Activated naive CD4-positive, alpha-beta T cell treated with anti-CD3 and anti-CD28 coated beads, Interleukin-2, amount 50 U/mL, for 72 hours (primary cell): Measurements from ENCODE around the gene TENT5C. TPM values are rescaled to one million over a fixed set of nuclear protein-coding genes. Genes with fewer than 3 reads are reported as not detected.

Experiments used
- ATAC-seq, 2 donors: fragments of 150-1000 bp; cut with Tn5 transposase; 2 replicates each; pipeline ENCODE4 v1.10.0; 2021; ENCODE audit warnings: mild to moderate bottlenecking in 2 of 2, moderate library complexity in 2 of 2
- DNase-seq, 2 donors: peaks; one replicate each; pipeline ENCODE4 v3.0.0; 2021 to 2022; ENCODE audit warnings: low spot score in 2 of 2
- H3K27ac Mint-ChIP-seq, 2 donors: one replicate each; pipeline ENCODE4 v1.8.0; 2022; ENCODE audit warnings: mild to moderate bottlenecking in 2 of 2, mixed read lengths in 2 of 2
- H3K36me3 Mint-ChIP-seq, 2 donors: one replicate each; pipeline ENCODE4 v1.8.0; 2022; ENCODE audit warnings: mixed read lengths in 2 of 2
- H3K9me3 Mint-ChIP-seq, 2 donors: one replicate each; pipeline ENCODE4 v1.8.0; 2022; ENCODE audit warnings: mixed read lengths in 2 of 2
- total RNA-seq, 2 donors: library from RNA; stranded (reverse); gene quantifications; one replicate each; pipeline ENCODE4 v1.2.3, GENCODE V29; 2022

Gene TENT5C
- total RNA-seq, 2 donors from 2014 or later, result 6.6 to 14.2 TPM

DNA sequence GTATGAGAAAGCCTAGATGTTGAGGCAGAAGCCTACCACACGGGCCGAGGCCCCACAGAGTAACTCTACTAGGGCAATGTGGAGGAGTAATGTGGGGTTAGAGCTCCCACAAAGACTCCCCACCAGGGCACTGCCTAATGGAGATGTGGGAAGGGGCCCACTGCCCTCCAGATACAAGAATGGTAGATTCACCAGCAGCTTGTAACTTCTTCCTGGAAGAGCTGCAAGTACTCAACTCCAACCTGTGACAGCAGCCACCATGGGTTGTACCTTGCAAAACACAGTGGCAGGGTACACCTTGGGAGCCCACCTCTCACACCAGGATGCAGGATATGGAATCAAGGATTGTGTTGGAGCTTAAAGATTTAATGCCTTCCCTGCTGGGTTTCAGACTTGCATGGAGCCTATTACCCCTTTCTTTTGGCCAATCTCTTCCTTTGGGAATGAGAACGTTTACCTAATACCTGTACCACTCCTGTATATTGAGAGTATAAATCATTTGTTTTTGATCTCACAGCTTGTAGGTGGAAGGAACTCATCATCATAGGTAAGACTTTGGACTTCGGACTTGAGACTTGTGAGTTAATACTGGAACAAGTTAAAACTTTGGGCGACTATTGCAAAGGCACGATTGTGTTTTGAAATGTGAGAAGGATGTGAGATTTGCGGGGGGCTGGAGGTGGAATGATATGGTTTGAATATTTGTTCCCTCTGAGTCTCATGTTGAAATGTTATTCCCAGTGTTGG, 57.5 kb downstream of the TENT5C start:
- H3K36me3 Mint-ChIP-seq, result peaks cover 12 to 17% of the 10 kb centered on the region in 2 donors
- ATAC-seq, result no peak
- H3K9me3 Mint-ChIP-seq, result peaks cover 6 to 14% of the 10 kb centered on the region in 2 donors
- H3K27ac Mint-ChIP-seq, result peak overlapping the region in 1 of 2 donors; percentile 90
- DNase-seq, result peak in 1 of 2 donors; percentile 40

DNA sequence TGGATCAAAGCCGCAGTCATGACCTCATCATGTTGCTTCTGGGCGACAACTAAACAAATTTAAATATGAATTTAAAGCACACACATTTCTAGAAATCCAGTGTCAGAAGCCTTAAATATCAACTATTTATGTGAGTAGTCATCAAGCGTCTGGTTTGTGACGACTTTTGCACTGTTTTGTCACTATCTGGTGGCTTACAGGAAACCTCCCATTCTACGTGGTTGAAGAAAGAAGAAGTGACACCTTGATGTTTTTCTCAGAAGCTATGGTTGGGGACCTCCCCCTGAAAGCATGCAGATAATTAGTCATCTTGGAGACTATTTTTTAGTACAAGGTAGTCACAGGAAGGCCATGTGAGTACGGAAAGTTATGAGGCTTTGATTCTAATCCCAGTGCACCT, 58.5 kb downstream of the TENT5C start:
- Mint-ChIP-seq H3K9me3 (peaks cover 6 to 14% of the 10 kb centered on the region in 2 donors), H3K27ac (peak overlapping the region; percentile 90 to 92), H3K36me3 (peaks cover 12 to 17% of the 10 kb centered on the region in 2 donors)
- ATAC-seq, result peak; percentile 87 to 89
- peak; percentile 56 to 58 for DNase-seq

DNA sequence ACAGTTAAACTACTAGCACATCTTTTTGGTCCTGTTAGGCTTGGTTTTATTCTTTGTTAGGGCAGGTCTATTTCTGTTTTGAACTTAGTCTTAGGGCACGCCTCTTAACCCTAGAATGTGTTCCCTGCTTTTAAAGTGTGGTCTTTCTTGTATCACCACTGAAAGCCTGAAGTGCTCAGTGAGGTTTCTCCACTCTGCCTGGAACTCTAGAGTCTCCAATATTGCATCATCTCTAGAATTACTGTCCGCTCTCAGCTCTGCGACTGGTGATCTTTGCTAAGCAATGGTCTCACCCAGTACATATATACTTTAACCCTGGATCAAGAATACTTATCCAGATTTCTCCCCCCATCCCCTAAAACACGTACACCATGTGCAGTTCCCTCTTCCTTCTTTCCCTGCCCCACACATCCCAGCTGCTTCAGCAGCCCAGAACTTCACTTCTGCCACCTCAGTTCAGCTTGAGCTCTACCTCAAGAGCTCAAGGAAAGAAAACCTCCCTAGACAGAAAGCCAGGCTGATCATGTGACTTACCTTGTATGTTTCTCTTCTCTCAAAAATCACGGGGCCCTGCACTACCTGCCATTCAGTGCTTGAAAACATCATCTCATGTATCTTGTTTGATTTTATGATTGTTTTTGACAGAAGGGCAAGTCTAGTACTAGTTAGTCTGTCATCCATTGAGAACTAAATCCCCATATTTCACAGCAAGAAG, 59.9 kb downstream of the TENT5C start:
- peaks cover 12 to 17% of the 10 kb centered on the region in 2 donors for H3K36me3 Mint-ChIP-seq
- H3K27ac Mint-ChIP-seq, result peak overlapping the region; percentile 9 to 90
- ATAC-seq (peak in 1 of 2 donors; percentile 21), DNase-seq (peak in 1 of 2 donors; percentile 37)
- H3K9me3 Mint-ChIP-seq, result peaks cover 6 to 14% of the 10 kb centered on the region in 2 donors

DNA sequence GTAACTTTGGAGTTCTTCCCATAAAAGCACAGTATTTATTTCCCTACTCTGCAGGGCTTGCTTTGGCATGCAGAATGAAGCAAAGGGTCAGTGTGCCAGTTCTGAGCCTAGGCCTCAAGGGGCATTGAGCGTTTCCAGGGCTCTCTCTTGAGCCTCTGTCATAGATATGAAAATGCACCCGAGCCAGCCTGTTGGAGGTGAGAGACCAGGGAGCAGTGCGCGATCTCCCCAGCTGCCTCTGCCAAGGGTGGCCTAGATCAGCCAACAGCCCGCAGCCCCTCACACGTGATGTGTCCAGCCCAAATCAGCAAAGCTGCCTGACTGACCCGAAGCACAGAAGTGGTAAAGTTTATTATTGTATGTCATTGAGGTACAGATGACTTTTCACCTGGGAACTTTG, 63.7 kb downstream of the TENT5C start:
- Mint-ChIP-seq H3K36me3 (no peaks in the 10 kb centered on the region), H3K9me3 (no peaks in the 10 kb centered on the region), H3K27ac (no peak overlapping the region)
- ATAC-seq, result no peak
- DNase-seq, result peak in 1 of 2 donors; percentile 41

DNA sequence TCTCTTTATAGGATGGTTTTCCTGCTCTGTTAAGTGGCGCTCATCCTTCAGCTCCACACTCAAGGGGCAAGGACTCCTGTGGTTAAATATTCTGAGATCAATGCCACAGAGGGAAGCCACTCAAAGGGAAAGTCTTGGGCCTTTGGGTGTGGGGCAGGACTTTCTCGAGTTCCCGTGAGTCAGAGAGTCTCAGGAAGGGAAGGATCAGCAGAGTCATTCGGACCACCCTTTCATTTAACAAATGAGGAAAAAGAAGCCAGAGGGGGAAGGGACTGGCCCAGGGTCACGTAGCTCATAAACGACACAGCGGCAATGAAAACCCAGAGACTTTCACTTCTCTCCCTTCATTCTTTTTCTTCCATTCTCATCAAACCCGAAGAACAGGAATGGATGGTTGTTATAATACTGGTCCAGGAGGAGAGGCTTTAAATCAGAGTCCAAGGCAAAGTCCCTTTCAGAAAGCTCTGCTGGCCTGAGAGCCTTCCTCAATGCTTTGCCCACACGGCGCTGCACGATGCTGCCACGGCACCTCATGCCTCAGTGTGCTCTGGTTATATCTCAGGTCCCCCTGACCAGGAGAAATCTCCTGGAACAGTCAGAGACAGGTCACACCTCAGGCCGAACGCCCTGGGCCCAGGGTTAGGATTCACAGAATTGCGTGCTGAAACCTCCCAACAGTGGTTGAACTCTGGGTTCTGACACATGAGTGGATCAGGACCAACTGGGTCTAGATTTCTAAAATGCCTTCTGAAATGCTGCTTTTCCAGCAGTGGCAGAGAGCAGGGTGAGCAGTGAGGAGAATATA, 65.3 kb downstream of the TENT5C start:
- no peaks in the 10 kb centered on the region for H3K36me3 Mint-ChIP-seq
- no peak overlapping the region for H3K27ac Mint-ChIP-seq
- DNase-seq, result peak in 1 of 2 donors; percentile 9
- ATAC-seq, result no peak
- no peaks in the 10 kb centered on the region for H3K9me3 Mint-ChIP-seq

DNA sequence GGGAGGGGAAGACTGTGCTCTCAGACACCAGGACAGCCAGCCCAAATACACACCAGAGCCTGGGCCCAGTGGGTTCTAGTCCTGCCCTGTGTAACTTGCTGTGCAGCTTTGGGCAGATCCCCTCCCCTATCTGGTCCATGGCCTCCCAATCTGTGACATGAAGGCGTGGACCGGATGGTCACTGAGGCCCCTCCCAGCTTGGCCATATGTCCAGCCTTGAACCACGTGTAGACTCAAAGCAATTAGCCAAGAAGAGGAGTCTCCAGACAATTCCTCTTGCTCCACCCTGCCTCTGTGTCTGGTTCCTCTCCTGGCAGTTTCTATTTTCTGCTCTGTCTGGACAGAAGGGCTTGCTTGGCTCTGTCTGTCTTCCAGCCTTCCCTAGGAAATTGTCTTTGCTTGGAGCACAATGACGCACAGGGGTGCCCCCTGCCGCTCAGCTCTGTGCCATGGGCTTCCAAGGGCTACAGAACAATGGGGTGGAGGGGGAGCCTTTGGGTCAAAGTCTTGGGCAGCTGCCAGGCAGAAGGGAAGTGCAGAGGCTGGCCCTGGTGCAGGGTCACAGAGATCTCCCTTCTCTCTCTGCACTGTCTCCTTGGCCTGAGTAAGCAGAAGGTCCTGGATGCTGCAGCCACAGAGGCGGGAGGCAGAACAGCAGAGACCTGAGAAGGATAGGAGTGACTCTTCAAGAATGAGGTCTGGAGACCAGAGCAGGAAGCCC, 66.1 kb downstream of the TENT5C start:
- DNase-seq (peak in 1 of 2 donors; percentile 42), ATAC-seq (no peak)
- no peaks in the 10 kb centered on the region for H3K36me3 Mint-ChIP-seq
- H3K27ac Mint-ChIP-seq, result no peak overlapping the region
- no peaks in the 10 kb centered on the region for H3K9me3 Mint-ChIP-seq

DNA sequence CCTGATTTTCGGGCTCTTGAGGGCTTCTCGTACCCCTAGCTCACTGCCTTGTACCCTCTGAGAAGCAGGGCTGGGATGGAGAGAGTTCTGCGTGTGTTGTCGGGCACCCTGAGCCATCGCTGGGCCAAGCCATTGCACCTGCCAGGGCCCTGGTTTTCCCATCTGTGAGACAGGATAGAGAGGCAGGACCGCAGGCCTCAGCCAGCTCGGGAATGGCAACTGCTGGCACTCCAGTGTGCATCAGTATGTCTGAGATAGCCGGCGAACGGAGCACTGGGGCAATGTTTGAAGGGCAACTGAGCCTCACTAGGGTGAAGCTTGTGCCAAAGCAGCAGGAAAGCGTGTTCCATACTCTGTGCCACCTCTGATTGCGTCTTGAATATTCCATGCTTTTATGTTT, 66.9 kb downstream of the TENT5C start:
- ATAC-seq (no peak), DNase-seq (no peak)
- Mint-ChIP-seq H3K36me3 (no peaks in the 10 kb centered on the region), H3K9me3 (no peaks in the 10 kb centered on the region), H3K27ac (no peak overlapping the region)

DNA sequence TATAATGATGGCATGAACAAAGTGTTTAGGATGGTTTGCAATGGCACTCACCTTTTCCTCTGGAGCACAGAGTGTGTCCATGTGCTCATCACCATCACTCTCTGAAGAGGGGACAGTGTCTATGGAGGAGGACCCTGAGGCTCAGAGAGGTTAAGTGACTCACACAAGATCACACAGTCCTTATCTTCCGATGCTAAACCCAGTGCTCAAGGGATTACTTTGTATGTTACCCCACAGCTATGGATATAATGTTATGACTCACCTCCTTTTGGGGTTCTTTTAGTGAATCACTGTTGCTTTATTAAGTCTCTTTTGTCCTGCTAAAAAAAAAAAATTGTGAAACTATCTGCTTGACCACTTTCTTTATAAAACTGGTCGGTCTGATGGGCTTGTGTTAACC, 67.6 kb downstream of the TENT5C start:
- Mint-ChIP-seq H3K36me3 (no peaks in the 10 kb centered on the region), H3K27ac (peak overlapping the region in 1 of 2 donors; percentile 42), H3K9me3 (no peaks in the 10 kb centered on the region)
- DNase-seq (no peak), ATAC-seq (peak; percentile 91 to 98)

DNA sequence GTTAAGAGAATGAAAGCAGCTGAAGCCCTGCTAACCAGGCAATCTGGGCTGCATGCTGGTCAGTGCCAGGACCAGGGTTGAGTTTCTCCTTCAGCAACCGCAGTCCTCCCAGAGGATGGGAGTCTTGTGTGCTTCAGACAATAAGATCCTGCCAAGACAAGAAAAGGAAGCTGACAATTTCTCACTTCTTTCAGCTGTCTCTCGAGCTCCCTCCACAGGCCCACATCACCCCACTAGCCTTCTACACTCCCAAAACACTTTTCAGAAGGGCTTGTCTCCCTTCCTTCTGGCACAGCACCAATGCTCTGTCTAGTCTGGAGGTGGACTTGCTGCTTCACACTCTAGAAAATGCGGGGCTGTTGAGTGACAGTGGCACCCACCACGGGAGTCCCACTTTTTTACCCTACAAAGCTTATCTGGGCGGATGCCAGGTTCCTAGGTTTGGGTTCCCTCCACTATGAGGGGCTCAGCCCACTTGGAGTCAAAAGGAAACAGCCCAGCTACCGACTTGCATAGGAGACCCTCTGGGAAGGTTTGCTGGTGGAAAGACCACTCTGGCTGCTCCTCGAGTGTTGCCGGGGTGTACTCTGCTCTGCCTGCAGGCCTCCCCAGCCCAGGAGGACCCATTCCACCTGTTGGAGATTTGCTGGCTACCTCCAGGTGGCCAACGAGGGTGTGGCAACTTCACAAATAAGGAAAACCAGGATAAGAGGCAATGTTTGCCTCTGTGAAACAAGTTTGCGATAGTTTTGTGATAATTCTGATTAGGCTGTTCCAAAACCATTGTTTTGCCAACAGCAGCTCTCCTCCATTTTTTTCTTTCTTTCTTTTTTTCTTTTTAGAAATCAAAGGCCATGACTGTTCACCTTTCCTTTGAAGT, 68.9 kb downstream of the TENT5C start:
- Mint-ChIP-seq H3K36me3 (no peaks in the 10 kb centered on the region), H3K9me3 (no peaks in the 10 kb centered on the region), H3K27ac (peak overlapping the region in 1 of 2 donors; percentile 42)
- DNase-seq, result no peak
- peak in 1 of 2 donors; percentile 64 for ATAC-seq

DNA sequence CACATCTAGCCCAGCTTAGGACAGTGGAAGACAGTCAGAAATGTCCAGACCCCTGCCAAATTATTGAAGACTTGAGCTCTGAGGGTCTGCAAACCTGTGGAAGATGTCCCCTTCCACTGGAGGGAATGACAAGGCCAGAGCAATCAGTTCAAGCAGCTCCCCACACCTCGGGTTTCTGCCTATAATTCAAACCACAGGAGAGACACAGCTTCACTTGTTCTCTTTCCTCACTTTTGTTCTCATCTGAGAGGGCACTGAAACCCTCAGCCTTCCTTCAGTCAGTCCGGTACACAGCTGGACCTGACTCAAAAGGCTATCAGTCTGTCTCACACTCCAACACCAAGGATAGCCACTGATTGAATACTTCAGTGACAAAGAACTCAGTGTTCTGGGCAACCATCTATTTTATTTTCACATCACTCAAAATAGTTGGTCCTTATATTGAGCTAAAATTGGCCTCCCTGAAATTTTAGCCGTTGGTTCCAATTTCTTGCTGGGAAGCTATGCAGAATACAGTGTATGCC, 70.1 kb downstream of the TENT5C start:
- Mint-ChIP-seq H3K9me3 (no peaks in the 10 kb centered on the region), H3K36me3 (no peaks in the 10 kb centered on the region), H3K27ac (no peak overlapping the region)
- ATAC-seq (no peak), DNase-seq (no peak)

DNA sequence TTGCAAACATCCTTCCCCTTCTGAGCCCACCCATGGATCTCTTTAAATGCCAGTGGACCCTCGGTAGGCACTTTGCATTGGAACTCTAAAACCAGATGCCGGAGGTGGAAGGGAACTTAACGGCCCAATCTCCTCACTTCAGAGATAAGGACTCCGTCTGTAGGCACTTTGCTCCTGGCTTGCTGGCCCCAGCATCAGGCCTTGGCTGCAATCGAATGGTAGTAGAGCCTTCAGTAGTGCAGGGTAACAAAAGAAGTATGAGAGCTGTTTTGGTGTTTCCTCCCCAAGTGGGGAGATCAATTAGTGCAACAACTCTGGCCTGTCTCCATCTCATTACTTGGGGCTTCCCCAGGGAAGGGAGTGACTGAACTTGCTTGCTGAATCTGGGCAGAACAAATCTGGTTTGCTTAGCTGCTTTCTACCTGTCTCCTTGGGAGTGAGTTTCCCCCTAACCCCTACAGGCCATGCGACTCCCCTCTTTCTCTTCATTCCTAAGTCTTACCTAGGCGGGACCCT, 70.8 kb downstream of the TENT5C start:
- no peaks in the 10 kb centered on the region for H3K36me3 Mint-ChIP-seq

More for the DNA sequence above, 70.8 kb downstream of the TENT5C start:
- Mint-ChIP-seq H3K27ac (no peak overlapping the region), H3K9me3 (no peaks in the 10 kb centered on the region)
- no peak for ATAC-seq
- DNase-seq, result no peak

Other genes with a start within 250 kb of the TENT5C start
- gene MAN1A2, start 238.6 kb upstream of the TENT5C start, total RNA-seq, result 10 to 100 TPM; 17.8 to 18.4 TPM